HepG2 (cell line): ENCODE measurements around the gene USP7. TPM values are rescaled to one million over a fixed set of nuclear protein-coding genes. Genes with fewer than 3 reads are reported as not detected.

ENCODE experiments used
- ATF7 ChIP-seq, 2 experiments: fragments of 450-650 bp in 1 of 2; sonication (generic) in 1 of 2; formaldehyde crosslinking in 1 of 2; IDR thresholded peaks; 2 replicates each; pipeline versions ENCODE4 v1.4.0 to v1.6.1; 2016 to 2020; ENCODE audit warnings: antibody characterized with exemption in 1 of 2, mild to moderate bottlenecking in 1 of 2, missing genetic modification reagents in 1 of 2
- BORCS8-MEF2B ChIP-seq: sonication (generic); formaldehyde crosslinking; IDR thresholded peaks from 2 replicates; pipeline ENCODE4 v1.8.0; 2022; ENCODE audit warnings: mild to moderate bottlenecking, missing genetic modification reagents
- BRD4 ChIP-seq: sonication (generic); formaldehyde crosslinking; IDR thresholded peaks from 2 replicates; pipeline ENCODE4 v1.4.0; 2020; ENCODE audit warnings: missing genetic modification reagents
- HIVEP1 ChIP-seq: sonication (generic); formaldehyde crosslinking; IDR thresholded peaks from 2 replicates; pipeline ENCODE4 v1.4.0; 2020; ENCODE audit warnings: mild to moderate bottlenecking, missing genetic modification reagents
- HOXA3 ChIP-seq: sonication (generic); formaldehyde crosslinking; IDR thresholded peaks from 2 replicates; pipeline ENCODE4 v1.5.0; 2020; ENCODE audit warnings: missing genetic modification reagents
- NAIF1 ChIP-seq: sonication (generic); formaldehyde crosslinking; IDR thresholded peaks from 2 replicates; pipeline ENCODE4 v1.5.0; 2020; ENCODE audit warnings: mild to moderate bottlenecking, missing genetic modification reagents, borderline replicate concordance
- NFIB ChIP-seq: sonication (generic); formaldehyde crosslinking; IDR thresholded peaks from 2 replicates; pipeline ENCODE4 v1.9.0; 2021; ENCODE audit warnings: missing genetic modification reagents, mild to moderate bottlenecking, borderline replicate concordance
- RNF2 ChIP-seq: fragments of 450-650 bp; conservative IDR thresholded peaks from 2 replicates; pipeline ENCODE4 v1.6.1; 2016; ENCODE audit warnings: low read depth
- SRSF4 ChIP-seq: fragments of 200-400 bp; formaldehyde crosslinking; IDR thresholded peaks from one replicate; pipeline ENCODE4 v1.6.1; 2018; ENCODE audit warnings: mild to moderate bottlenecking, low read depth, low read length, moderate library complexity; ENCODE audit not compliant: poor library complexity, severe bottlenecking
- SRY ChIP-seq: sonication (generic); formaldehyde crosslinking; IDR thresholded peaks from 2 replicates; pipeline ENCODE4 v1.8.0; 2022; ENCODE audit warnings: mild to moderate bottlenecking, missing genetic modification reagents
- TEAD2 ChIP-seq: sonication (generic); formaldehyde crosslinking; IDR thresholded peaks from 2 replicates; pipeline ENCODE4 v1.9.0; 2021; ENCODE audit warnings: missing genetic modification reagents
- TOE1 ChIP-seq: sonication (generic); formaldehyde crosslinking; IDR thresholded peaks from 2 replicates; pipeline ENCODE4 v1.4.0; 2020; ENCODE audit warnings: mild to moderate bottlenecking, missing genetic modification reagents
- ZBTB1 ChIP-seq: sonication (generic); formaldehyde crosslinking; IDR thresholded peaks from 2 replicates; pipeline ENCODE4 v1.4.0; 2020; ENCODE audit warnings: missing genetic modification reagents, borderline replicate concordance
- ZFAT ChIP-seq: sonication (generic); formaldehyde crosslinking; conservative IDR thresholded peaks from 2 replicates; pipeline ENCODE4 v1.8.1; 2023; ENCODE audit warnings: missing genetic modification reagents, inconsistent platforms
- ZFYVE20 ChIP-seq: sonication (generic); formaldehyde crosslinking; IDR thresholded peaks from 2 replicates; pipeline ENCODE4 v1.8.0; 2023; ENCODE audit warnings: low read depth, mild to moderate bottlenecking, moderate library complexity, missing genetic modification reagents, borderline replicate concordance
- ZNF292 ChIP-seq: sonication (generic); formaldehyde crosslinking; IDR thresholded peaks from 2 replicates; pipeline ENCODE4 v1.8.1; 2022; ENCODE audit warnings: mild to moderate bottlenecking, low read depth, missing genetic modification reagents, borderline replicate concordance
- ZNF597 ChIP-seq: sonication (generic); formaldehyde crosslinking; IDR thresholded peaks from 2 replicates; pipeline ENCODE4 v1.5.0; 2020; ENCODE audit warnings: missing genetic modification reagents
- ZNF724P ChIP-seq: sonication (generic); formaldehyde crosslinking; IDR thresholded peaks from 2 replicates; pipeline ENCODE4 v1.8.0; 2022; ENCODE audit warnings: missing genetic modification reagents, borderline replicate concordance
- ZNF75D ChIP-seq: sonication (generic); formaldehyde crosslinking; IDR thresholded peaks from 2 replicates; pipeline ENCODE4 v1.8.1; 2023; ENCODE audit warnings: missing genetic modification reagents, mild to moderate bottlenecking, borderline replicate concordance
- ZSCAN9 ChIP-seq: IDR thresholded peaks from 2 replicates; pipeline ENCODE4 v1.6.1; 2016; ENCODE audit warnings: borderline replicate concordance
- polyA plus RNA-seq, 8 experiments: library from polyadenylated mRNA; depleted of rRNA in 3 of 8; stranded (reverse) in 7 of 8; unstranded in 1 of 8; fragments of >200 nt; fragmentation: Illumina TruSeq in 4 of 8; extraction: Trizol in 4 of 8; gene quantifications; 2 replicates each; pipeline versions ENCODE4 v1.2.1 to v1.2.3, GENCODE V29; 2011 to 2016; ENCODE audit warnings: low read depth in 4 of 8, missing spikeins in 1 of 8, mixed read lengths in 1 of 8; ENCODE audit not compliant: insufficient read depth in 1 of 8
- total RNA-seq, 5 experiments: library from RNA; depleted of rRNA; stranded (reverse); fragments of >200 nt; fragmentation: Illumina TruSeq; extraction: Trizol; gene quantifications; 2 replicates each; pipeline ENCODE4 v1.2.3, GENCODE V29; 2016; ENCODE audit warnings: low read depth in 1 of 5
- TF ChIP-seq, protein P1 (sequence below): sonication (generic); formaldehyde crosslinking; IDR thresholded peaks from 2 replicates; pipeline ENCODE4 v1.9.0; 2022; ENCODE audit warnings: missing genetic modification reagents, mild to moderate bottlenecking, borderline replicate concordance
- TF ChIP-seq, protein P2 (sequence below): IDR thresholded peaks from 2 replicates; pipeline ENCODE4 v1.6.1; 2016; ENCODE audit warnings: control low read depth
- TF ChIP-seq, protein P3 (sequence below): sonication (generic); formaldehyde crosslinking; IDR thresholded peaks from 2 replicates; pipeline ENCODE4 v1.5.1; 2020; ENCODE audit warnings: missing genetic modification reagents, mild to moderate bottlenecking, borderline replicate concordance
- TF ChIP-seq, protein P4 (sequence below): sonication (generic); formaldehyde crosslinking; IDR thresholded peaks from 2 replicates; pipeline ENCODE4 v1.4.0; 2020; ENCODE audit warnings: mild to moderate bottlenecking, missing genetic modification reagents

USP7 gene
- total and polyA plus RNA-seq, 2 of the 13 experiments (the other 11 are each of a cell fraction or from before 2014, with no cell fraction given), result 52.5 to 173 TPM

- TF ChIP-seq ZNF724P (CRISPR knock-in tag), result no peak
- no peak for TF ChIP-seq ATF7 (IDR thresholded peaks at IDR 0.05)
- TF ChIP-seq ATF7 (CRISPR knock-in tag; IDR thresholded peaks at IDR 0.05), result no peak
- TF ChIP-seq ZFYVE20 (CRISPR knock-in tag), result no peak
- peak; percentile 45; the same call in 1 of the 2 replicates for TF ChIP-seq HIVEP1 (CRISPR knock-in tag)
- TF ChIP-seq NFIB (CRISPR knock-in tag), result no peak
- peak; percentile 70; the same call in 1 of the 2 replicates for TF ChIP-seq RNF2
- TF ChIP-seq SRY (CRISPR knock-in tag), result no peak; the same call in none of the 2 replicates
- TF ChIP-seq, protein P1, sequence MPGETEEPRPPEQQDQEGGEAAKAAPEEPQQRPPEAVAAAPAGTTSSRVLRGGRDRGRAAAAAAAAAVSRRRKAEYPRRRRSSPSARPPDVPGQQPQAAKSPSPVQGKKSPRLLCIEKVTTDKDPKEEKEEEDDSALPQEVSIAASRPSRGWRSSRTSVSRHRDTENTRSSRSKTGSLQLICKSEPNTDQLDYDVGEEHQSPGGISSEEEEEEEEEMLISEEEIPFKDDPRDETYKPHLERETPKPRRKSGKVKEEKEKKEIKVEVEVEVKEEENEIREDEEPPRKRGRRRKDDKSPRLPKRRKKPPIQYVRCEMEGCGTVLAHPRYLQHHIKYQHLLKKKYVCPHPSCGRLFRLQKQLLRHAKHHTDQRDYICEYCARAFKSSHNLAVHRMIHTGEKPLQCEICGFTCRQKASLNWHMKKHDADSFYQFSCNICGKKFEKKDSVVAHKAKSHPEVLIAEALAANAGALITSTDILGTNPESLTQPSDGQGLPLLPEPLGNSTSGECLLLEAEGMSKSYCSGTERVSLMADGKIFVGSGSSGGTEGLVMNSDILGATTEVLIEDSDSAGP (CRISPR knock-in tag), result peak; percentile 18
- TF ChIP-seq ZFAT (CRISPR knock-in tag), result no peak
- TF ChIP-seq BRD4 (CRISPR knock-in tag), result peak; percentile 95
- no peak for TF ChIP-seq ZNF597
- TF ChIP-seq NAIF1 (CRISPR knock-in tag), result no peak
- no peak for TF ChIP-seq ZBTB1 (CRISPR knock-in tag)
- peak; percentile 99 for TF ChIP-seq HOXA3
- no peak for TF ChIP-seq SRSF4
- TF ChIP-seq TEAD2 (CRISPR knock-in tag), result no peak
- TF ChIP-seq, protein P2, sequence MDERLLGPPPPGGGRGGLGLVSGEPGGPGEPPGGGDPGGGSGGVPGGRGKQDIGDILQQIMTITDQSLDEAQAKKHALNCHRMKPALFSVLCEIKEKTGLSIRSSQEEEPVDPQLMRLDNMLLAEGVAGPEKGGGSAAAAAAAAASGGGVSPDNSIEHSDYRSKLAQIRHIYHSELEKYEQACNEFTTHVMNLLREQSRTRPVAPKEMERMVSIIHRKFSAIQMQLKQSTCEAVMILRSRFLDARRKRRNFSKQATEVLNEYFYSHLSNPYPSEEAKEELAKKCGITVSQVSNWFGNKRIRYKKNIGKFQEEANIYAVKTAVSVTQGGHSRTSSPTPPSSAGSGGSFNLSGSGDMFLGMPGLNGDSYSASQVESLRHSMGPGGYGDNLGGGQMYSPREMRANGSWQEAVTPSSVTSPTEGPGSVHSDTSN, result no peak
- peak; percentile 84 for TF ChIP-seq ZNF292
- TF ChIP-seq ZNF75D (CRISPR knock-in tag), result no peak
- TF ChIP-seq, protein P3, sequence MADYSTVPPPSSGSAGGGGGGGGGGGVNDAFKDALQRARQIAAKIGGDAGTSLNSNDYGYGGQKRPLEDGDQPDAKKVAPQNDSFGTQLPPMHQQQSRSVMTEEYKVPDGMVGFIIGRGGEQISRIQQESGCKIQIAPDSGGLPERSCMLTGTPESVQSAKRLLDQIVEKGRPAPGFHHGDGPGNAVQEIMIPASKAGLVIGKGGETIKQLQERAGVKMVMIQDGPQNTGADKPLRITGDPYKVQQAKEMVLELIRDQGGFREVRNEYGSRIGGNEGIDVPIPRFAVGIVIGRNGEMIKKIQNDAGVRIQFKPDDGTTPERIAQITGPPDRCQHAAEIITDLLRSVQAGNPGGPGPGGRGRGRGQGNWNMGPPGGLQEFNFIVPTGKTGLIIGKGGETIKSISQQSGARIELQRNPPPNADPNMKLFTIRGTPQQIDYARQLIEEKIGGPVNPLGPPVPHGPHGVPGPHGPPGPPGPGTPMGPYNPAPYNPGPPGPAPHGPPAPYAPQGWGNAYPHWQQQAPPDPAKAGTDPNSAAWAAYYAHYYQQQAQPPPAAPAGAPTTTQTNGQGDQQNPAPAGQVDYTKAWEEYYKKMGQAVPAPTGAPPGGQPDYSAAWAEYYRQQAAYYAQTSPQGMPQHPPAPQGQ (CRISPR knock-in tag), result no peak
- peak; percentile 36; the same call in 1 of the 2 replicates for TF ChIP-seq TOE1 (CRISPR knock-in tag)
- TF ChIP-seq, protein P4, sequence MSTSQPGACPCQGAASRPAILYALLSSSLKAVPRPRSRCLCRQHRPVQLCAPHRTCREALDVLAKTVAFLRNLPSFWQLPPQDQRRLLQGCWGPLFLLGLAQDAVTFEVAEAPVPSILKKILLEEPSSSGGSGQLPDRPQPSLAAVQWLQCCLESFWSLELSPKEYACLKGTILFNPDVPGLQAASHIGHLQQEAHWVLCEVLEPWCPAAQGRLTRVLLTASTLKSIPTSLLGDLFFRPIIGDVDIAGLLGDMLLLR (CRISPR knock-in tag), result peak; percentile 24; the same call in 1 of the 2 replicates
- TF ChIP-seq BORCS8-MEF2B (CRISPR knock-in tag), result peak; percentile 1; the same call in 1 of the 2 replicates
- peak; percentile 80 for TF ChIP-seq ZSCAN9
Observed at GRCh38 chr16:8963821-8964441, at the start of gene USP7 (continued).
